ENCODE measurements around the gene OXSR1. TPM values are rescaled to one million over a fixed set of nuclear protein-coding genes. Genes with fewer than 3 reads are reported as not detected.
"Not testable (repeated sequence)": the region's sequence is repeated elsewhere in the genome, so short reads cannot be mapped to it uniquely, and the experiment has no call there.

The OXSR1 gene
- total RNA-seq, 2 experiments from 2014 or later, result 57.3 to 59.9 TPM

DNA sequence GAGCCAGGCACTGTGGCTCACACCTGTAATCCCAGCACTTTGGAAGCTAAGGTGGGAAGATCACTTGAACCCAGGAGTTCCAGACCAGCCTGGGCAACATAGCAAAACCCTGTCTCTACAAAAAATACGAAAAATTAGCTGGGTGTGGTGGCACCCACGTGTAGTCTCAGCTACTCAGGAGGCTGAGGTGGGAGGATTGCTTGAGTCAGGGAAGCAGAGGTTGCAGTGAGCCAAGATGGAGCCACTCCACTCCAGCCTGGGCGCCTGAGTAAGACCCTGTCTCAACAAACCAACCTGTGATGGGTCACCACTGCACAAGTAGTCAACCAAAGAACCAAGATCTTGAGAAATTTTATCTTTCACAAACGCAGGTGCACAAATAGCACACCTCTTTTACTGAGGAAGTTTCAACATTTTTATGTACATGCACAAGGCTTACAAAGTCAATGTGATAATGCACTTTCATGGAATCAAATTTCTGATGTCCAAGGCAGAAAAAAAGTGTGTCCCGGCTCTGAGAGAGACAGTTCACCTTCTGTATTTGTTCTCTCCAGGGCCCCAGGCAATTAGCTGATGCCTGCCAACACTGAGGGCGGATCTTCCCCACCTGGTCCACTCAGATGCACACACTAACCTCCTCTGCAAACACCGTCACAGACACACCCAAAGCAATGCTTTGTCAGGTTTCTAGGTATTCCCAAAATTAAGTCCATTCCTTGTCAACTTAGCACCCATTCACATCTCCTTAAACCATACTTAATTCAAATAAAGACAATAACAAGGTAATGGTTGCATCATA, 40.8 kb upstream of the OXSR1 start:
- H3K4me1 Mint-ChIP-seq, result peaks cover 6% of the 10 kb centered on the region
- no peak for DNase-seq
- no peaks in the 10 kb centered on the region for H3K27me3 Mint-ChIP-seq
- no peak overlapping the region for H3K4me3 Mint-ChIP-seq
- H3K9me3 Mint-ChIP-seq, result no peaks in the 10 kb centered on the region
- H3K36me3 Mint-ChIP-seq, result peaks cover 19% of the 10 kb centered on the region
- H3K27ac Mint-ChIP-seq, result no peak overlapping the region

DNA sequence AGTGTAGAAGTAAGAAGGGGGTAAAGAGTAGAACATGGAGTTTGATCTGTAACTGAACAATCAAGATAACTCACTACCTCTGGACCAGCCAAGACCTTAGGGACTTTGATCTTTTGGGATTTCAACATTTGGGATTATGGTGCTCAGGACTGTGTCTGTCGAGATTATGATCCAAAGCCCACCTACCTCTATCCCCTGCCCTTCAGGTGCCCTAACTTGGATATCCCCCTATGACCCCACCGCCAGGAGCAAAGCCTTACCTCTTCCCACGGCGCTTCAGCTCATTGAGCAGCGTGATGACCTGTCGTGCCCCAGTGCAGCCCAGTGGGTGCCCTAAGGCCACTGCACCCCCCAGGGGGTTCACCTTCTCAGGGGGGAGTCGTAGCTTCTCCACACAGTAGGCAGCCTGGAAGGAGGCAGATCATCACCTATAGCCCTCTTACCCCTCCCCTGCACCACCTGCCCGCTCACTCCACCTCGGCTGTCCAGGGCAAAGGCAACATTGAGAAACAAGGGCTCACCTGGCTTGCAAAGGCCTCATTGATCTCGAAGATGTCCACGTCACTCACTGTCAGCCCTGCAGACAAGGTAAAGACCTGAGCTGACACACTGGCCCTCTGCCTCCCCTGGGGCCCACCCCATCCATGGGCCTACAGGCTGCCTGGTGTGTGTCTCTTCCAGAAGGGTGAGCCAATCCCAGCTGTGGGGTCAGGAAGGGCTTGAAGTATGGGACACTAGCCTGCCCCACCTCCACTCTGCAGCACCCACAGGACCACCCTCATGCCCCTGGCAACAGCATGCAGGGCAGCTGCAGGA, 39.8 kb upstream of the OXSR1 start:
- H3K4me1 Mint-ChIP-seq, result peaks cover 10% of the 10 kb centered on the region
- no peak overlapping the region for H3K4me3 Mint-ChIP-seq
- peaks cover 23% of the 10 kb centered on the region for H3K36me3 Mint-ChIP-seq
- no peaks in the 10 kb centered on the region for H3K9me3 Mint-ChIP-seq
- no peak for DNase-seq
- no peak overlapping the region for H3K27ac Mint-ChIP-seq
- H3K27me3 Mint-ChIP-seq, result no peaks in the 10 kb centered on the region

GRCh38 chr3:38126121-38126892, 39.0 kb upstream of the OXSR1 start:
- Mint-ChIP-seq H3K4me1 (peaks cover 12% of the 10 kb centered on the region), H3K36me3 (peaks cover 22% of the 10 kb centered on the region), H3K27me3 (no peaks in the 10 kb centered on the region), H3K4me3 (no peak overlapping the region), H3K27ac (no peak overlapping the region), H3K9me3 (no peaks in the 10 kb centered on the region)
- no peak for DNase-seq

DNA sequence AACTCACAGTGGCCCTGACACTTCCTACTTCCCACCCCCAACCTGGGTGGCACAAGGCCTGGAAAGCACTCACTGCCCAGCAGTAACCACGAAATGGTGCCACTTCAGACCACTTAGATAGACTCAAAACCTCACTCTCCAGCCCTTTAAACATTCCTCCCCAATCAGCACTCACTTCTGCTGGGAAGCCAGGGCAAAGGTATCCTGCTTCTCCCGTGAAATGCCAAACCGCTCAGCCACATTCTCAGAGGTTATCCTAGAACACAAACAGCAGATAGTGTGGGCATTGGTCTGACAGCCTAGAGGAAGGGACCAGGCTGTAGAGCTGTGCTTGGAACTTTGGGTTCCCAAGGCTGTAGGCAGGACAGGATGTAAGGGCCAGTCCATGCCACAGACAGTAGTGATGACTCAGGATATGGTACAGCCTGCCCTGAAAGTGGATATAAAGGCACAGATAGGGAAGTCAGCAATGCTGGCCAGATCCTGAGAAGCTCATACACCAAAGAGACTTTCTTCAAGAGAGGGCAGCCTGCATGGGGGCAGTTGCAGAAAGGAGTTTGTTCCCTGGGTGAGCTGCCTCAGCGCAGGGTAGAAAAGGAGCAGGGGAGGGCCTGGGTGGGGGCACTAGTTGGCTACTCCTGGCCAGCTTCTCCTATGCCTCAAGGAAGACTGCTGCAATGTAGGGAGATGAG, 37.6 kb upstream of the OXSR1 start:
- peaks cover 10% of the 10 kb centered on the region for H3K4me1 Mint-ChIP-seq
- H3K36me3 Mint-ChIP-seq, result peaks cover 20% of the 10 kb centered on the region
- no peak overlapping the region for H3K27ac Mint-ChIP-seq
- H3K4me3 Mint-ChIP-seq, result no peak overlapping the region
- DNase-seq, result no peak
- no peaks in the 10 kb centered on the region for H3K9me3 Mint-ChIP-seq
- no peaks in the 10 kb centered on the region for H3K27me3 Mint-ChIP-seq

- no peak for DNase-seq
- Mint-ChIP-seq H3K36me3 (peaks cover 15% of the 10 kb centered on the region), H3K9me3 (no peaks in the 10 kb centered on the region), H3K27me3 (no peaks in the 10 kb centered on the region), H3K27ac (no peak overlapping the region), H3K4me3 (no peak overlapping the region), H3K4me1 (peaks cover 10% of the 10 kb centered on the region)
Measured at GRCh38 chr3:38128303-38128655, 37.1 kb upstream of the OXSR1 start.

GRCh38 chr3:38129058-38129457, 36.3 kb upstream of the OXSR1 start:
- no peak overlapping the region for H3K4me3 Mint-ChIP-seq
- no peak for DNase-seq
- peaks cover 15% of the 10 kb centered on the region for H3K36me3 Mint-ChIP-seq

DNA sequence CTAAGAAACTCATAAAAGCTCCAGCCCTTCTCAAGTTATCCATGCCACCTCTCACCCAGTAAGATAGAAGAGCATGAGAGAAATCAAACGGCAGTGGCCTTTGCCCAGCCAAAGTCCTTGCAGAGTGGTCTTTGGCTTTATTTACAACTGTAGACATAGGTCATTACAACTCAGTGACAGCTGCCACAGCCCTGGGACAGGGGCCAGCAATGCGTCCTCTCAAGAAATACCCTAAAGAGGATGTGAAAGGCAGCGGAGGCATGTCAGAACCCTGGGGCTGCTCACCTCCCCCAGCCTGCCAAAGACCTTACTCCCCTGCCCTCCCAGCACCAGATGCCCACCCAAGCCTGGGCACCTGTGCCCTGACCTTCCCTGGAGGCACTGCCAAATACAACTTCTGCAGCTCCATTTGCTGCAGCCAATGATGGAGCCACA, 34.7 kb upstream of the OXSR1 start:
- Mint-ChIP-seq H3K4me1 (peaks cover 27% of the 10 kb centered on the region), H3K27ac (no peak overlapping the region), H3K9me3 (no peaks in the 10 kb centered on the region), H3K36me3 (peaks cover 20% of the 10 kb centered on the region), H3K4me3 (no peak overlapping the region), H3K27me3 (no peaks in the 10 kb centered on the region)
- no peak for DNase-seq

More at GRCh38 chr3:38129058-38129457, 36.3 kb upstream of the OXSR1 start:
- H3K27me3 Mint-ChIP-seq, result no peaks in the 10 kb centered on the region
- H3K4me1 Mint-ChIP-seq, result peaks cover 13% of the 10 kb centered on the region
- H3K9me3 Mint-ChIP-seq, result no peaks in the 10 kb centered on the region
- H3K27ac Mint-ChIP-seq, result no peak overlapping the region

- Mint-ChIP-seq H3K9me3 (no peaks in the 10 kb centered on the region), H3K27ac (peak overlapping the region; percentile 13), H3K27me3 (no peaks in the 10 kb centered on the region), H3K4me3 (no peak overlapping the region), H3K4me1 (peaks cover 27% of the 10 kb centered on the region), H3K36me3 (peaks cover 19% of the 10 kb centered on the region)
- no peak for DNase-seq
Measured at GRCh38 chr3:38131621-38132369, 33.5 kb upstream of the OXSR1 start.

DNA sequence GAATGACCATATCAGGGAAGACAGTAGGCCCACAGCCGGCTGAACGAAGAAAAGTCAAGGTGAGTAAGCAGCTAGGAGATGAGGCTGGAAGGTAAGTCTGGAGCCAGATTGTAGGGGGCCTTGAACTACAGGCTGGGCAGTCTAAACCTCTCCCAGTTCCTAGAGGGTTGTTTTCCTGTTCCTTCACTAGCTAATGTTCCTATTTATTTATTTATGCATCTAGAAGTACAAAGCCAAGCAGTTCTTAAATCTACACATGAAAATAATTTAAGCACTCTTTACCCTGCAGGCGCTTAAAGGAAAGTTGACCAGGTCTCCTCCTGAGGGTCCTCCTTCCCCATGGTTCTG, 32.2 kb upstream of the OXSR1 start:
- H3K4me3 Mint-ChIP-seq, result no peak overlapping the region
- H3K9me3 Mint-ChIP-seq, result no peaks in the 10 kb centered on the region
- peaks cover 35% of the 10 kb centered on the region for H3K4me1 Mint-ChIP-seq
- H3K36me3 Mint-ChIP-seq, result peaks cover 19% of the 10 kb centered on the region
- H3K27me3 Mint-ChIP-seq, result no peaks in the 10 kb centered on the region
- H3K27ac Mint-ChIP-seq, result no peak overlapping the region
- DNase-seq, result no peak

DNA sequence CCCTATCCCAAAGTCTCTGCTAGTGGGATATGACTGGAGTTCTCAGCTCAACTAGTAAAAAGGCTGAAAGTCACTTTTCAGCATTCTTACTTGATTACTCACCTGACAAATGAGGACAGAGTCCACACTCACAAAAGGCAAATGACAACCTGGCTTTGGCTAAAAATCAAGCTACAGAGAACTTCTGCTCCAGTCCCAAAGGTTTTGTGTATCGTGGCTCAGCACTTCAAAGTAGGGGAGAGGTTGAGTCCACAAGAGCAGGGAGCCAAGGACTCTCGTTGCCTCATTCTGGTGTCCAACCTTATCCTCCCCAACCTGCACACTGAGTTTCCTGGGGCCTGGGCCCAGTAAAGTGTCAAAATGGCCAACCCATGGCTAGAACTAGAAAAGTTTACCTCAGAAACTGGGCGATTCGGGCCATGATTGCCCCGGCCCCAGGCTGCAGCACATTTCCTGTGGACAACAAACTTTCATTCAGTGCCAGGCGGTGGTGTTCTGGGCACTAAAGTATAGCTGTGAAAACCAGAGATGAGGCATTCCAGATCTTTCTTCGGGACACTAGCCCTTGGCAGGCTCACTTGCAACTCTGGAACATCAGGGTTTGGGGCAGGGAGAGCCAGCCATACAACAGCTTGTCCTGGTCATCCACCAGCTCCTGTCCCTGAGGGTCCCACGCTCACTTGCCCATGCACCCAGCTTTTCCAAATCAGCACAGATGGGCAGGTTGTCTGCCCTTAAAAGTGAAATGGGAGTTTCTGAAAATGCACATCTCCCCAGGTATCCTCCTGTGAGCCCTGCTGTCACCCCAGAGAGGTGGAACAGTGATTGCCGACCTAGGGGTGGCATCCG, 31.6 kb upstream of the OXSR1 start:
- Mint-ChIP-seq H3K36me3 (peaks cover 19% of the 10 kb centered on the region), H3K27me3 (no peaks in the 10 kb centered on the region), H3K9me3 (no peaks in the 10 kb centered on the region), H3K4me1 (peaks cover 37% of the 10 kb centered on the region), H3K4me3 (peak overlapping the region; percentile 14), H3K27ac (no peak overlapping the region)
- no peak for DNase-seq

GRCh38 chr3:38134517-38135143, 30.7 kb upstream of the OXSR1 start:
- Mint-ChIP-seq H3K4me3 (peak overlapping the region; percentile 88), H3K4me1 (peaks cover 44% of the 10 kb centered on the region), H3K36me3 (peaks cover 16% of the 10 kb centered on the region)
- H3K27ac Mint-ChIP-seq, DNase-seq, H3K27me3 Mint-ChIP-seq, H3K9me3 Mint-ChIP-seq: not testable (repeated sequence)

- not testable (repeated sequence) for H3K9me3 Mint-ChIP-seq, H3K27me3 Mint-ChIP-seq, DNase-seq
- Mint-ChIP-seq H3K4me3 (peak overlapping the region; percentile 88), H3K4me1 (peaks cover 51% of the 10 kb centered on the region), H3K36me3 (peaks cover 22% of the 10 kb centered on the region), H3K27ac (peak overlapping the region; percentile 84)
Measured at GRCh38 chr3:38135621-38136277, 29.6 kb upstream of the OXSR1 start.

- H3K36me3 Mint-ChIP-seq, result peaks cover 27% of the 10 kb centered on the region
- no peaks in the 10 kb centered on the region for H3K9me3 Mint-ChIP-seq
- peak; percentile 36 for DNase-seq
Measured at GRCh38 chr3:38136393-38136776, 29.0 kb upstream of the OXSR1 start.

More at GRCh38 chr3:38136393-38136776, 29.0 kb upstream of the OXSR1 start:
- peak overlapping the region; percentile 84 for H3K27ac Mint-ChIP-seq
- H3K27me3 Mint-ChIP-seq, result no peaks in the 10 kb centered on the region
- peak overlapping the region; percentile 88 for H3K4me3 Mint-ChIP-seq
- H3K4me1 Mint-ChIP-seq, result peaks cover 53% of the 10 kb centered on the region
